Measurements from ENCODE around the gene LARP4.
A peak's percentile ranks its signal among the peaks of the same experiment; 100 is the strongest.

DNA sequence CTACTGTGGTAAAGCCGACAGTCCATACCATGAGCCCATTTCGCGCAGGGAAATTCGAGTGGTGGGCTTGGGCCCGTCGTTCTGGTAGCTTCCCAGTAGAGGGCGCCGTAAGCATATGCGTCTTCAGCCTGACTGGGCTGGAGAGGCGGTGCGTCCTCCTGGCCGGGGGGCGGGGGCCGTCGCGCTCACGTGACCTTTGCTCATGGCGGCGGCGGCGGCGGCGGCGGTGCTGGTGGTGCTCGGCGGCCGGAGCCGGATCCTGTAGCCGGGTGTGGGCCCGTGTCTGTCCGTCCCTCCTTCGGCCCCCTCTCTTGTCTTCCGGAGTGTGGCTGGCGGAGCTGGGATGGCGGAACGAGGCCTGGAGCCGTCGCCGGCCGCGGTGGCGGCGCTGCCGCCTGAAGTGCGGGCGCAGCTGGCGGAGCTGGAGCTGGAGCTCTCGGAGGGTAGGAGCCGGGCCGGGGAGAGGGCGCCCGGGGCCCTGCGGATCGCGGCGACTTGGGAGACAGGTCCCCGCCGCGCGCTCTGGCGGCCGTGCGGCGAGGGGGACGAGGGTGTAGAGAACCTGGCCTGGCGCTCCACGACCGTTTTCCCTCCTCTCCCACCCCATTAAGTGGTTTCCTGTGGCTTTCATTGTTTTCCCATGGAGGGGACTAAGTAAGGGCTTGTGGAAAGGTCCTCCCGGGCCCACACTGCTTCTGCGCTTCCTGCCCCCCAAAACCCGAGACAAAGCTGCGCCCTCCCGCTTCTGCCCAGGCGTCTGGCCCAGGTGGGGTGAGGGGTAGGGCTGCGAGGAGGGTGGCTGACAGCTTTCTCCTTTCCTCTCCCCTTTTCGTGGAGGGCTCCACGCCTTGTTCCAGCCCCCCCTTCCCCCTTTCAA is 104.4 kb downstream of the LARP4 start, which contains the start of gene DIP2B:
- TF ChIP-seq CTCF (conservative IDR thresholded peaks at IDR 0.05; ENCODE audit: low read depth, low read length) (peak; percentile 95), CEBPB (IDR thresholded peaks at IDR 0.05; ENCODE audit: low read depth, low read length) (no peak), RFX5 (IDR thresholded peaks at IDR 0.05; ENCODE audit: low read depth, low read length) (no peak), RAD21 (IDR thresholded peaks at IDR 0.05; ENCODE audit: low read length) (peak; percentile 96), MXI1 (IDR thresholded peaks at IDR 0.05; ENCODE audit: borderline replicate concordance, low read depth, low read length) (peak; percentile 59; the same call in 1 of the 2 replicates), SMC3 (IDR thresholded peaks at IDR 0.05; ENCODE audit: low read depth, low read length) (peak; percentile 94), POLR2A (IDR thresholded peaks at IDR 0.05; ENCODE audit: low read depth, low read length) (0 out of 2 replicates have a peak, but pooled peaks have one; percentile 1), RCOR1 (IDR thresholded peaks at IDR 0.05; ENCODE audit: insufficient replicate concordance, low read length) (no peak), MAFK (IDR thresholded peaks at IDR 0.05; ENCODE audit: low read depth, low read length) (no peak), FOS (IDR thresholded peaks at IDR 0.05; ENCODE audit: low read depth, low read length) (no peak)
- TF ChIP-seq, protein P1, sequence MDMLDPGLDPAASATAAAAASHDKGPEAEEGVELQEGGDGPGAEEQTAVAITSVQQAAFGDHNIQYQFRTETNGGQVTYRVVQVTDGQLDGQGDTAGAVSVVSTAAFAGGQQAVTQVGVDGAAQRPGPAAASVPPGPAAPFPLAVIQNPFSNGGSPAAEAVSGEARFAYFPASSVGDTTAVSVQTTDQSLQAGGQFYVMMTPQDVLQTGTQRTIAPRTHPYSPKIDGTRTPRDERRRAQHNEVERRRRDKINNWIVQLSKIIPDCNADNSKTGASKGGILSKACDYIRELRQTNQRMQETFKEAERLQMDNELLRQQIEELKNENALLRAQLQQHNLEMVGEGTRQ (IDR thresholded peaks at IDR 0.05; ENCODE audit: low read depth, low read length) = peak; percentile 93

Measured in IMR-90 (cell line).